GM19468 (cell line): ENCODE data around the gene DNAH10.

ENCODE experiments used
- ATAC-seq: cut with Tn5 transposase; IDR thresholded peaks from one replicate; pipeline ENCODE4 v1.9.1; 2021; ENCODE audit warnings: mild to moderate bottlenecking, moderate library complexity, moderate number of reproducible peaks; ENCODE audit not compliant: unreplicated experiment; ENCODE audit errors: extremely low read depth

Gene DNAH10

GRCh38 chr12:123873793-123874192, 111.7 kb downstream of the DNAH10 start:
- ATAC-seq = no peak

GRCh38 chr12:123877968-123878367, 115.9 kb downstream of the DNAH10 start:
- ATAC-seq = no peak

- no peak for ATAC-seq
Observed at GRCh38 chr12:123879101-123879500, 117.0 kb downstream of the DNAH10 start.

- no peak for ATAC-seq
Observed at GRCh38 chr12:123879691-123880090, 117.6 kb downstream of the DNAH10 start.

GRCh38 chr12:123882161-123882705, 120.1 kb downstream of the DNAH10 start:
- no peak for ATAC-seq

- ATAC-seq = no peak
Observed at GRCh38 chr12:123886258-123886657, 124.2 kb downstream of the DNAH10 start.

GRCh38 chr12:123886931-123887582, 125.0 kb downstream of the DNAH10 start:
- ATAC-seq = no peak

- ATAC-seq = no peak
Observed at GRCh38 chr12:123888989-123889388, 126.9 kb downstream of the DNAH10 start.

GRCh38 chr12:123889848-123890535, 127.9 kb downstream of the DNAH10 start:
- ATAC-seq = no peak

GRCh38 chr12:123890536-123890902, 128.4 kb downstream of the DNAH10 start:
- ATAC-seq = no peak

GRCh38 chr12:123891011-123891410, 128.9 kb downstream of the DNAH10 start:
- ATAC-seq = no peak

- ATAC-seq = no peak
Observed at GRCh38 chr12:123891516-123892179, 129.5 kb downstream of the DNAH10 start.

- no peak for ATAC-seq
Observed at GRCh38 chr12:123892180-123892559, 130.1 kb downstream of the DNAH10 start.

GRCh38 chr12:123892853-123893252, 130.8 kb downstream of the DNAH10 start:
- no peak for ATAC-seq

- ATAC-seq = no peak
Observed at GRCh38 chr12:123893276-123893675, 131.2 kb downstream of the DNAH10 start.

- no peak for ATAC-seq
Observed at GRCh38 chr12:123894823-123895345, 132.8 kb downstream of the DNAH10 start.

GRCh38 chr12:123895451-123895850, 133.3 kb downstream of the DNAH10 start:
- no peak for ATAC-seq

GRCh38 chr12:123896767-123897166, 134.7 kb downstream of the DNAH10 start:
- ATAC-seq = no peak

- ATAC-seq = no peak
Observed at GRCh38 chr12:123897221-123897620, 135.1 kb downstream of the DNAH10 start.

- ATAC-seq = no peak
Observed at GRCh38 chr12:123898673-123899072, 136.6 kb downstream of the DNAH10 start.

GRCh38 chr12:123899368-123899767, 137.3 kb downstream of the DNAH10 start:
- no peak for ATAC-seq
